OCI-LY1 (cell line): ENCODE measurements around the gene PALD1.

ENCODE experiments used
- CTCF ChIP-seq: fragments of 200-600 bp; sonication (generic), shearing (Covaris generic); IDR thresholded peaks from 2 replicates; pipeline ENCODE4 v1.5.1; 2017; ENCODE audit warnings: mild to moderate bottlenecking, antibody characterized with exemption, low read length, moderate library complexity, mixed read lengths
- EZH2 ChIP-seq: fragments of 200-600 bp; sonication (generic), shearing (Covaris generic); IDR thresholded peaks from 2 replicates; pipeline ENCODE4 v1.8.0; 2017; ENCODE audit warnings: borderline replicate concordance, mixed run types, mild to moderate bottlenecking, antibody characterized with exemption, low read length, moderate library complexity, mixed read lengths

DNA sequence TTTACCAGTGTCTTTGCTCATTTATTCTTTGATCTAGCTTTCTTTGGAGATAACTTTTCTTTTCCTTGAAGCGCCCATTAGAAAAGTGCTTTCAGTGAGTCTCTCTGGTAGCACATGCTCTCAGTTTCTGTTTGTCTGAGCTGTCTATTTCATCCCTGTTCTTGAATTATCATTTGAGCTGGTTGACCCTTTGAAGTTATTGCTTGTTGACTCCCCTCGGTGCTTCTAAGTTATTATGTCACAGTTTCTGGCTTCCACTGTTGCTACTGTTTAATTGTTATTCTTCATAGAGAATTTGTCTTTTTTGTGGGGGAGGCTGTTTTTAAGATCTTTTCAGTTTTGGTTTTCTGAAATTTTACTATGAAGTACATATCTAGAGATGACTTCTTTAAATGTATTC, 135.4 kb downstream of the PALD1 start:
- TF ChIP-seq CTCF (no peak), EZH2 (no peak)
